Fibroblast of lung (primary cell): ENCODE data around the gene TMEM132D. TPM values are rescaled to one million over a fixed set of nuclear protein-coding genes. Genes with fewer than 3 reads are reported as not detected.

Experiments
- DNase-seq, 2 donors: peaks; one replicate each; pipeline versions ENCODE4 v3.0.0 to v3.0.0-alpha.2; 2010; ENCODE audit warnings: low read depth in 2 of 2
- H2AFZ ChIP-seq: 2 replicates; pipeline ENCODE4 v1.5.1; 2012; ENCODE audit warnings: low read length, control low read depth, inconsistent platforms
- H3K27ac ChIP-seq: 2 replicates; pipeline ENCODE4 v1.5.1; 2011; ENCODE audit warnings: low read length, control low read depth; ENCODE audit not compliant: insufficient read depth
- H3K27me3 ChIP-seq: 2 replicates; pipeline ENCODE4 v1.5.1; 2011; ENCODE audit warnings: mild to moderate bottlenecking, low read length; ENCODE audit not compliant: control insufficient read depth, insufficient read depth
- H3K36me3 ChIP-seq: 2 replicates; pipeline ENCODE4 v1.5.1; 2011; ENCODE audit warnings: low read length; ENCODE audit not compliant: control insufficient read depth, insufficient read depth
- H3K4me1 ChIP-seq: 2 replicates; pipeline ENCODE4 v1.5.1; 2011; ENCODE audit warnings: low read length; ENCODE audit not compliant: control insufficient read depth, insufficient read depth; ENCODE audit errors: extremely low read depth
- H3K4me2 ChIP-seq: 2 replicates; pipeline ENCODE4 v1.5.1; 2011; ENCODE audit warnings: low read length, control low read depth; ENCODE audit not compliant: insufficient read depth; ENCODE audit errors: extremely low read depth
- H3K4me3 ChIP-seq, 4 experiments: fragments of 200-600 bp in 1 of 4; sonication (generic) in 1 of 4; replicated peaks in 1 of 4; 2 replicates each; pipeline ENCODE4 v1.5.1; 2011 to 2016; ENCODE audit warnings: low read length in 4 of 4, low read depth in 3 of 4, mild to moderate bottlenecking in 3 of 4, control low read depth in 2 of 4, inconsistent platforms in 1 of 4, mixed read lengths in 1 of 4; ENCODE audit not compliant: insufficient read depth in 1 of 4; ENCODE audit errors: control extremely low read depth in 1 of 4
- H3K79me2 ChIP-seq: 2 replicates; pipeline ENCODE4 v1.5.1; 2012; ENCODE audit warnings: mild to moderate bottlenecking, low read length, inconsistent platforms; ENCODE audit not compliant: control insufficient read depth, insufficient read depth
- H3K9ac ChIP-seq: 2 replicates; pipeline ENCODE4 v1.5.1; 2011; ENCODE audit warnings: mild to moderate bottlenecking, low read length, control low read depth; ENCODE audit not compliant: insufficient read depth
- H3K9me3 ChIP-seq: 2 replicates; pipeline ENCODE4 v1.5.1; 2012; ENCODE audit warnings: low read depth, low read length; ENCODE audit not compliant: control insufficient read depth, insufficient read depth
- H4K20me1 ChIP-seq: 2 replicates; pipeline ENCODE4 v1.5.1; 2011; ENCODE audit warnings: low read length; ENCODE audit not compliant: control insufficient read depth, insufficient read depth; ENCODE audit errors: extremely low read depth
- CTCF ChIP-seq, 2 donors: IDR thresholded peaks in 1 of 2; conservative IDR thresholded peaks in 1 of 2; 1 replicate in 1 of 2; 2 replicates in 1 of 2; pipeline ENCODE4 v1.5.1; 2011 to 2012; ENCODE audit warnings: low read length in 2 of 2, control low read depth in 1 of 2, inconsistent platforms in 1 of 2, low read depth in 1 of 2, mild to moderate bottlenecking in 1 of 2
- EZH2 ChIP-seq: IDR thresholded peaks from 2 replicates; pipeline ENCODE4 v1.5.1; 2012; ENCODE audit warnings: low read length, control low read depth, mild to moderate bottlenecking; ENCODE audit errors: missing control alignments
- polyA plus RNA-seq, 2 donors: library from polyadenylated mRNA; depleted of rRNA in 1 of 2; stranded (reverse) in 1 of 2; unstranded in 1 of 2; fragments of >200 nt; gene quantifications; 2 replicates each; pipeline ENCODE4 v1.2.1, GENCODE V29; 2011 to 2012; ENCODE audit warnings: missing spikeins in 1 of 2
- total RNA-seq: library from RNA; depleted of rRNA; stranded (reverse); fragments of >200 nt; gene quantifications from 2 replicates; pipeline ENCODE4 v1.2.1, GENCODE V29; 2014

Gene TMEM132D
- total and polyA plus RNA-seq, 2 donors (not counting 1 experiment from before 2014, with no cell fraction given): not detected

GRCh38 chr12:129706716-129707115 lies 197.1 kb downstream of the TMEM132D start:
- no peak overlapping the region for H3K9ac ChIP-seq
- no peaks in the 10 kb centered on the region for H3K27me3 ChIP-seq
- H3K4me1 ChIP-seq: no peaks in the 10 kb centered on the region
- no peaks in the 10 kb centered on the region for H4K20me1 ChIP-seq
- no peaks in the 10 kb centered on the region for H3K9me3 ChIP-seq
- no peak overlapping the region for H2AFZ ChIP-seq
- no peak overlapping the region for H3K27ac ChIP-seq
- no peak for DNase-seq
- TF ChIP-seq EZH2: no peak
- no peak for TF ChIP-seq CTCF (conservative IDR thresholded peaks at IDR 0.05 in 1 of 2, IDR thresholded peaks at IDR 0.05 in 1 of 2; ENCODE audit: low read depth in 1 of 2, low read length in 2 of 2)
- no peak overlapping the region for H3K4me2 ChIP-seq
- H3K36me3 ChIP-seq: no peaks in the 10 kb centered on the region
- H3K79me2 ChIP-seq: no peaks in the 10 kb centered on the region
- H3K4me3 ChIP-seq: no peak overlapping the region

GRCh38 chr12:129704232-129704830 lies 199.5 kb downstream of the TMEM132D start:
- Histone ChIP-seq H3K36me3 (no peaks in the 10 kb centered on the region), H3K9me3 (no peaks in the 10 kb centered on the region), H3K4me3 (no peak overlapping the region), H4K20me1 (no peaks in the 10 kb centered on the region), H3K4me1 (no peaks in the 10 kb centered on the region), H3K27me3 (no peaks in the 10 kb centered on the region), H2AFZ (no peak overlapping the region), H3K9ac (no peak overlapping the region), H3K27ac (no peak overlapping the region), H3K4me2 (no peak overlapping the region), H3K79me2 (no peaks in the 10 kb centered on the region)
- TF ChIP-seq CTCF (conservative IDR thresholded peaks at IDR 0.05 in 1 of 2, IDR thresholded peaks at IDR 0.05 in 1 of 2; ENCODE audit: low read depth in 1 of 2, low read length in 2 of 2): no peak
- TF ChIP-seq EZH2: no peak
- no peak for DNase-seq

- Histone ChIP-seq H3K9ac (no peak overlapping the region), H3K9me3 (no peaks in the 10 kb centered on the region), H3K27me3 (no peaks in the 10 kb centered on the region), H3K36me3 (no peaks in the 10 kb centered on the region), H3K4me3 (no peak overlapping the region), H3K79me2 (no peaks in the 10 kb centered on the region), H3K4me1 (no peaks in the 10 kb centered on the region), H3K4me2 (no peak overlapping the region), H3K27ac (no peak overlapping the region), H2AFZ (no peak overlapping the region), H4K20me1 (no peaks in the 10 kb centered on the region)
- no peak for TF ChIP-seq EZH2
- no peak for TF ChIP-seq CTCF (conservative IDR thresholded peaks at IDR 0.05 in 1 of 2, IDR thresholded peaks at IDR 0.05 in 1 of 2; ENCODE audit: low read depth in 1 of 2, low read length in 2 of 2)
- no peak for DNase-seq
These were observed 202.2 kb downstream of the TMEM132D start for GRCh38 chr12:129701631-129702101.
